LoVo (cell line): ENCODE data around the gene MCHR1.

Experiments
- DNase-seq: peaks from one replicate; pipeline ENCODE4 v3.0.0-alpha.2; 2016; ENCODE audit warnings: low spot score

MCHR1 gene

GRCh38 chr22:40727070-40727963 is 48.0 kb downstream of the MCHR1 start:
- DNase-seq = no peak

- DNase-seq = no peak
Measured at GRCh38 chr22:40727964-40728615, 48.8 kb downstream of the MCHR1 start.

GRCh38 chr22:40728731-40729189 is 49.5 kb downstream of the MCHR1 start:
- peak; percentile 36 for DNase-seq

GRCh38 chr22:40729284-40729683 is 50.0 kb downstream of the MCHR1 start:
- no peak for DNase-seq
